Activated T-cell treated with anti-CD3 and anti-CD28 coated beads for 48 hours (primary cell): ENCODE measurements around the gene GNL1.
"Not testable (repeated sequence)": the region's sequence is repeated elsewhere in the genome, so short reads cannot be mapped to it uniquely, and the experiment has no call there.

ENCODE experiments used
- DNase-seq: peaks from one replicate; pipeline ENCODE4 v3.0.0-alpha.2; 2020; ENCODE audit warnings: low read depth

The GNL1 gene

DNA sequence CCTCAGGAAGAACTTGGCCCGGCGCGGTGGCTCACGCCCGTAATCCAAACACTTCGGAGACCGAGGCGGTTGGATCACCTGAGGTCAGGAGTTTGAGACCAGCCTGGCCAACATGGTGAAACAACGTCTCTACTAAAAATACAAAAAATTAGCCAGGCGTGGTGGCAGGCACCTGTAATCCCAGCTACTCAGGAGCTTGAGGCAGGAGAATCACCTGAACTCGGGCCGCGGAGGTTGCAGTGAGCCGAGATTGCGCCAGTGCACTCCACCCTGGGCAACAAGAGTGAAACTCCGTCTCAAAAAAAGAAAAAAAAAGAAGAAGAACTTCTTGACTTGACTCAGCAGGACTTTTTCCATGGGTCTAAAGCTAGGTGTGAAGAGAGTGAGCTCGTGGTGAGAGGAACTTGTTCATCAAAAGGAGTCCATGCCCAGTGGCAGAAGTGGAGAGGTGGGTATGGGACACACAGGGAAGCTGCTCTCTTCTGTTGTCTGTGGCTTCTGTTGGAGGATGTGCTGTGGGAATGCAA lies 26.9 kb downstream of the GNL1 start:
- DNase-seq: peak; percentile 56

DNA sequence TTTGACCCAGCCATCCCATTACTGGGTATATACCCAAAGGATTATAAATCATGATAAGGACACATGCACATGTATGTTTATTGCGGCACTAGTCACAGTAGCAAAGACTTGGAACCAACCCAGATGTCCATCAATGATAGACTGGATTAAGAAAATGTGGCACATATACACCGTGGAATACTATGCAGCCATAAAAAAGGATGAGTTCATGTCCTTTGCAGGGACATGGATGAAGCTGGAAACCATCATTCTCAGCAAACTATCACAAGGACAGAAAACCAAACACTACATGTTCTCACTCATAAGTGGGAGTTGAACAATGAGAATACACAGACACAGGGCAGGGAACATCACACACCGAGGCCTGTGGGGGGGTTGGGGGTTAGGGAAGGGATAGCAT lies 29.8 kb downstream of the GNL1 start:
- not testable (repeated sequence) for DNase-seq

DNA sequence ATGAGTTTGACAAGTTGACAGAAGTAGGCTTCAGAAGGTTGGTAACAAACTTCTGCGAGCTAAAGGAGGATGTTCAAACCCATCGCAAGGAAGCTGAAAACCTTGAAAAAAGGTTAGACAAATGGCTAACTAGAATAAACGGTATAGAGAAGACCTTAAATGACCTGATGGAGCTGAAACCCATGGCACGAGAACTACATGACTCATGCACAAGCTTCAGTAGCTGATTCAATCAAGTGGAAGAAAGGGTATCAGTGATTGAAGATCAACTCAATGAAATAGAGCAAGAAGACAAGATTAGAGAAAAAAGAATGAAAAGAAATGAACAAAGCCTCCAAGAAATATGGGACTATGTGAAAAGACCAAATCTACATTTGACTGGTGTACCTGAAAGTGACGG lies 34.3 kb downstream of the GNL1 start:
- DNase-seq: not testable (repeated sequence)

DNA sequence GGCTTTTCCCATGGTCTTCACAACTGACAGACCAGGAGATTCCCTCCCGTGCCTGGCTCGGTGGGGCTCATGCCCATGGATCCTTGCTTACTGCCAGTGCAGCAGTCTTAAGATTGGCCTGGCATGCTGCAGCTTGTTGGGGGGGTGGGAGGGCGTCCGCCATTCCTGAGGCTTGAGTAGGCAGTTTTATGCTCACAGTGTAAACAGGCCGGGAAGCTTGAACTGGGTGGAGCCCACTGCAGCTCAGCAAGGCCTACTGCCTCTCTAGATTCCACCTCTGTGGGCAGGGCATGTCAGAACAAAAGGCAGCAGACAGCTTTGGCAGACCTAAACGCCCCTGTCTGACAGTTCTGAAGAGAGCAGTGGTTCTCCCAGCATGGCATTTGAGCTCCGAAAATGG lies 35.2 kb downstream of the GNL1 start:
- DNase-seq: not testable (repeated sequence)

DNA sequence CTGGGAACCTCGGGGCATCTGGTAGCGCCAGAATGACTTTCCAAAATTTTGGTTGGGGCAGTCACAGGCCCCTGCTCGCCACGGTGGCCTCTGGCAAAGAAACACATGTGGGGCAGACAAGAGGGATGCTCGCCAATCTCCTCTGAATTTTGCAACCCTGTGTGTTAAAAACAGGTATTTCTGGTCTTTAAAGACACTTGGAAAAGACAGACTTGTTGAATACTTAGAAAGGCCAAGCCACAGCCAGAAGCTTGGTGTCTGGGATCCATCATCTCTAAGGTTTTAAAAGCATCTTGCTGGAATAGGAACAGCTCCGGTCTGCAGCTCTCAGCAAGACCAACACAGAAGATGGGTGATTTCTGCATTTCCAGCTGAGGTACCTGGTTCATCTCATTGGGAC lies 35.8 kb downstream of the GNL1 start:
- DNase-seq: no peak

DNA sequence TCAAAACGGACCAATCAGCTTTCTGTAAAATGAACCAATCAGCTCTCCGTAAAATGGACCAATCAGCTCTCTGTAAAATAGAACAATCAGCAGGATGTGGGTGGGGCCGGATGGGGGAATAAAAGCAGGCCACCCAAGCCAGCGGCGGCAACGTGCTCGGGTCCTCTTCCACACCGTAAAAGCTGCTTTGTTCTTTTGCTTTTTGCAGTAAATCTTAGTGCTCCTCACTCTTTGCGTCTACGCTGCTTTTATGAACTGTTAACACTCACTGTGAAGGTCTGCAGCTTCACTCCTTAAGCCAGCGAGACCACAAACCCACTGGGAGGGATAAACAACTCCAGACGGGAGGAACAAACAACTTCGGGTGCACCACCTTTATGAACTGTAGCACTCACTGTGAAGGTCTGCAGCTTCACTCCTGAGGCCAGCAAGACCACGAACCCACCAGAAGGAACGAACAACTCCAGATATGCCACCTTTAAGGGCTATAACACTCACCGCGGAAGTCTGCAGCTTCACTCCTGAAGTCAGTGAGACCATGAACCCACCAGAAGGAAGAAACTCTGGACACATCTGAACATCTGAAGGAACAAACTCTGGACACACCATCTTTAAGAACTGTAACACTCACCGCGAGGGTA lies 37.7 kb downstream of the GNL1 start:
- DNase-seq: not testable (repeated sequence)

DNA sequence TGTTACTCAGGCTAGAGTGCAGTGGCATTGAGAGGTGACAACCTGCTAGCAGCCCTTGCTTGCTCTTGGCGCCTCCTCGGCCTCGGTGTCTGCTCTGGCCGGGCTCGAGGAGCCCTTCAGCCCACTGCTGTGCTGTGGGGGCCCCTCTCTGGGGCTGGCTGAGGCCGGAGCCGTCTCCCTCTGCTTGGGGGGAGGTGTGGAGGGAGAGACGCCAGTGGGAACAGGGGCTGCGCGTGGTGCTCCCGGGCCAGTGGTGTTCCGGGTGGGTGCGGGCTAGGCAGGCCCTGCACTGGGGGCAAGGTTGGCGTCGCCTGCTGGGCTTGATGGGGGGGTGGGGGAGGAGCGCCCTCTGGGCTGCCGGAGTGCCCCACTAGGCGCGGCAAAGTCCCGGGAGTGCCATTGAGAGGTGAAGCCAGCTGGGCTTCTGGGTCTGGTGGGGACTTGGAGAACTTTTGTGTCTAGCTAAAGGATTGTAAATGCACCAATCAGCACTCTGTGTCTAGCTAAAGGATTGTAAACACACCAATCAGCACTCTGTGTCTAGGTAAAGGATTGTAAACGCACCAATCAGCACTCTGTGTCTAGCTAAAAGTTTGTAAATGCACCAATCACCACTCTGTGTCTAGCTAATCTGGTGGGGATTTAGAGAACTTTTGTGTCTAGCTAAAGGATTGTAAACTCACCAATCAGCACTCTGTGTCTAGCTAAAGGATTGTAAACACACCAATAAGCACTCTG lies 38.4 kb downstream of the GNL1 start:
- not testable (repeated sequence) for DNase-seq

DNA sequence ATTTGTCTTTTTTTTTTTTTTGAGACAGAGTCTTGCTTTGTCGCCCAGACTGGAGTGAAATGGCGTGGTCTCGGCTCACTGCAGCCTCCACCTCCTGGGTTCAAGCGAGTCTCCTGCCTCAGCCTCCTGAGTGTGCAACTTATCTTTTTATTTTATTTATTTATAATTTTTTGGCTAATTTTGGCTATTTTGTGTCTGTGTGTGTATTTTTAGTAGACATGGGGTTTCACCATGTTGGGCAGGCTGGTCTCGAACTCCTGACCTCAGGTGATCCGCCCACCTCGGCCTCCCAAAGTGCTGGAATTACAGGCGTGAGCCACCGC lies 39.6 kb downstream of the GNL1 start:
- DNase-seq: not testable (repeated sequence)

DNA sequence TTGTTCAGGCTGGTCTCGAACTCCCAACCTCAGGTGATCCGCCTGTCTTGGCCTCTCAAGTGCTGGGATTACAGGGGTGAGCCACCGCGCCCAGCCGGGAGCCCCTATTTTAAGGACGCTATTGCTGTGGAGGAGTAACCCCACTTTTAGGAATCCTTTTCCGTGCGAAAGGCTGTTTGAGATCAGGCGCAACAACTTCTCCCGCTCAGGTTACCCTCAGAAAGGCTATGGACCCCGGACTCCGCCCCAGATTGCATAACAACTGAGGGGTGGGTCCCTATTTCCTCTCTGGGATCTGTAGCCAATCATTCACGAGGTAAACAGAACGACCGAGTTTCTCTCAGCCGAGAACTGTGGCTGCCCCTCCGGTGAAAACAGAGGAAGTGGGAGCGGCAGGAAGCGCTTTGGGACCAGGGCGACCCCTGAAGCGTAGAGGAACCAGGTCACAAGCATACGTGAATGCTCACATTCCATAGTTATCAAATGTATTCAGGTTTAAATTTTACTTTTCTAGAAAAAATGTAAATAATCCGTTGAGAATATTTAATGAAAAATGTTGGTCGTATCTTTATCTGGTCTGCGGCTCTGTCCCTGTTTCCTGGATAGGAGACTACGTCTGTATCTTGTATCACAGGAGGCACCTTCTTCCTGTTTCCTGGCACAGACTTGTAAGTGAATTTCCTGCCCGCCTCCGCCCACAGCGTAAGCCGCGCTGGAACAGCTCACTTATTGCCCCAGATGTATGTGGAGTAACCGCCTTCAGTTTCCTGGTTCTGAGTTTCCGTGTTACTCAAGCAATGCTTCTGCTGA lies 40.1 kb downstream of the GNL1 start:
- peak; percentile 84 for DNase-seq

DNA sequence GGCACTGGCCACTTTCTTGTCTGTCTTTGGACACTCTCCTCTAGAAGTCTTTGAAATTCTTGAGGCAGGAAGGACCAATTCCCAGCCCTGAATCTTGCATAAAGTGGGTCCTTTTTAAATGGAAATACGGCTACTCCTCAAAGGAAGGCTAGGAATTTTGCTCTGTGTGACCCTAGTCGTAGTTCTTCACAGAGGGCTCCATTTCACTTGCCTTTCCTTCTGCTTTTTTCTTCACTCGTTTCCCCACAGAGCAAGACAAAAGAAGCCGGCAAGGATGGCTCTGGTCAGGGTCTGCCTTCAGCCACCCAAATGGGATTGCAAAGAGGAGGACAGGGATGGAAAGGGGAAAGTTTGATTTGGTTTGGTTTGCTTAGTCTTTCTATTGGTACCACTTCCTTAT lies 41.2 kb downstream of the GNL1 start:
- no peak for DNase-seq

DNA sequence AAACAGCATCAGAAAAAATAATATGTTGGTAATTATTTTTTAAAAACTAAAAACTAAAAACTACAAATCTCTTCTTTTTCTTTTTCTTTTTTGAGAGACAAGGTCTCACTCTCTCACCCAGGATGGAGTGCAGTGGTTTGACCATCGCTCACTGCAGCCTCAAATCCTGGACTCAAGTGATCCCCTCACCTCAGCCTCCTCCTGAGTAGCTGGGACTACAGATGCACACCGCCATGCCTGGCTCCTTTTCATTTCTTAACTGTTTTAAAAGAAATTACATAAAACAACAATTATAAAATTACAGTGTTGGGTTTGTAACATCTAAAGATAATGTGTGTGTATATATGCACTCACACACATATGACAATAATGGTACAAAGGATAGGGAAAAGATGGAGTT lies 42.8 kb downstream of the GNL1 start:
- no peak for DNase-seq

DNA sequence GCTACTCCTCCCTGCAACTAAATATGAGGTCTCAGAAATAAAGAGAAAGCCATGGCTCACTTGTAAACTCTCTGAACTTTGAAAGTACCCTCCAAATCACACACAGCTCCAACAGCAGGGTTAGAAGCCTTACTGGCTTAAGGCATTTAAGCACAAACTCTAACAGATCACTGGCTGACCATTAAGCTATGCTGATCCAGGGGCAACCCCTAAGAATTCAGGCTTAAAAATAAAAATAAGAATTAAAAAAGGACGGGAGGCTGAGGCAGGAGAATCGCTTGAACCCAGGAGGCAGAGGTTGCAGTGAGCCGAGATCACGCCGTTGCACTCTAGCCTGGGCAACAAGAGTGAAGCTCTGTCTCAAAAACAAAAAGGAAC lies 45.1 kb downstream of the GNL1 start:
- DNase-seq: no peak

DNA sequence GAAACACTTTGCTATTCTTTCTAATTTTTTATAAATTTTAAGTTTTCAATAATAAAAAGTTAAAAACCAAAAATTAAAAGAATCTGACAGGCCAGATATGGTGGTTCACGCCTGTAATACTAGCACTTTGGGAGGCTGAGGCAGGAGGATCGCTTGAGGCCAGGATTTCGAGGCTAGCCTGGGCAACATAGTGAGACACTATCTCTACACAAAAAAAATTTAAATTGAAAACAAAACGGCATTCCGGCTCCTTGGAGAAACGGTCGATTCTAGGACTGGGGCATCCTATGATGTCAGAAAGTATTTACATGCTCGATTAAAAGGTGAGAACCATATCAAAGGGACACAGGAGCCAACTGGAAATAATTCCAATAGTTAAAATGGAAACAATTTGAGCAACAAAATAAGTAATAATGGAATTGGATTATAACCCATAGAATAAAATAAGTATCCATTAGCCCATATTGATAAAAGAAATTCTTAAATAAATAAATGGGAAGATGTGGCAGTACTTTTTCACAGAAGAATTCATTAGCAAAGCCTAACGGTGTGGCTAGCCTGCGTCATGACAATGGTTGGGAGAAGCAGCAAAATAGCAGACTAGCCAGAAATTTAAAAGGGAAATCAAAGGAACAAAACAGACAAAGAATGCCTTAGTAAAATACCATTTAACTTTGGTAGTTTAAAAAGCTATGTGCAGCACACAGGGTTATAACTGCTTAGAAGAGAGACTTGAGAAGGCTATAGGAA lies 45.7 kb downstream of the GNL1 start:
- DNase-seq: no peak

DNA sequence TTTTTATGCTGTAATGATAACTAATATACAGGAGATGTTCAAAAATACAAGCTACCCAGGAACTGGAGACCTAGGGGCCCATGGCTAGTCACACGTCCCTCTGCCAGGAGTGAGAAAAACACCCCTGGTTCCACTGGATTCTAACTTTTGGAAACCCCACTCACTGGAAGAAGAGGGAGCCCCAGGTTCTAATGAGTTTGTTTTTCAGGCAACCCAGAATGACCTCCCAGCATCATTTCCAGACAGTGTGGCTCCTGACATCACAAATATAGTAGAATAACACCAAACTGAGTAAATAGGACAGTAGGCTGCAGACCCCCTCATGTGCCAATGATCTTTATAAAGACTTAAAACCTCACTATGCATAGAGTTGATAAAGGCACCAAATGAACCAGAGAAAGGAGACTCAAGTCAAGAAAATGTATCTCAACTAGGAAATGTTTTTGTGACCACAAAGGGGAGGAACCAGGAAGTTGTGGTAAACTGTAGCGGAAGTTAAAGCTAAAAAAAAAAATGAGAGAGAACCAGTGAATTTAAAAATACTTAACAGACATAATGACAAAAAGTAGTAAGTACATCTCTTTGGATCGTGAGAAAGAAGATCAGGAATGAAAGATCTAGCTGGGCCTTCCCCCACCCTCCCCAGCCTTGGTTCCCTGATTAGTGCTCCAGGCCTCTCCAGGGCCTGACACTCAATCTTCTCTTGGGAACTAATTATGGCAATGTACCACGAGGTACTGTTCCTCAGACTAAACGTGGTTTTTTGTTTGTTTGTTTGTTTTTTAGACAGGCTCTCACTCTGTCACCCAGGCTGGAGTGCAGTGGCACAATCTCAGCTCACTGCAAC lies 47.2 kb downstream of the GNL1 start:
- DNase-seq: no peak

DNA sequence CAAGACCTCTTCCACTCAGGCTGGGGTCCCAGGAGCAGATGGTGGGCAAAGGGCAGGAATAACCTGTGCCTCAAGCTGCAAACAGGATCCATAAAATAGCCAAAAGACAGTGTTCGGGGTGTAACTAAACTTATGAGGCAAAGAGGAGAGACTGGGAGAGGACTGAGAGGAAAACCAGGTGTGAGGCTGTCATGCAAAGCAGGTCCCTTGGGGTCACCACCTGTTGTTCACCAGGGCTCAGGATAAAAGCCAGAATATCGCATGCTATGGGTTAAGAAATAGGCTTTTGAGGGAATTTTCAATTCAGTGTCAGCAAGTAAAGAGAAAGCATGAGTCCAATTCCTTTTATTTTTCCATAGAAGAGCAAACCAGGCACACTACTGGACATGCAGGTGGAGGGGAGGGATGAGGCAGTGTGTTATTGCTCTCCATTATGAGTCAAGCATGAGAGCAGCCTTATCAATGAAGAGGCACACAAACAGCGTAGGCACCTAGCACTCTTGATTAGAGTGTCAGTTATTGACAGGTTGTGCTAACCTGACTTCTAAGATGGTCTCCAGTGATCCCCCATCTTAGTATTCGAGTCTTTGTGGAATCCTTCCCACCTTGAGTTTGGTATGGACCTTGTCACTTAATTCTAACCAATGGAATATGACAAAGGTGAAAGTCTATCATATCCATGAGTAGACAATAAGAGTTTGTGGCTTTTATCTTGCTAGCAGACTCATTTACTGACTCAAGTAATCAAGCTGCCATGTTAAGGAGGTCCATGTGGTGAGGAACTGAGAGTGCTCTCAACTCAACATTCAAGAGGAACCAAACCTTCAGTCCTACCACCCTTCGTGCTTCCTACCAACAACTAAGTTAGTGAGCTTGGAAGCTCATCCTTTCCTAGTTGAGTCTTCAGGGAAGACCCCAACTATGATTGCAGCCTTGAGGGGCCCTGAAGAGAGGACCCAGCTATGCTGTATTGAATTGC lies 48.2 kb downstream of the GNL1 start:
- no peak for DNase-seq

DNA sequence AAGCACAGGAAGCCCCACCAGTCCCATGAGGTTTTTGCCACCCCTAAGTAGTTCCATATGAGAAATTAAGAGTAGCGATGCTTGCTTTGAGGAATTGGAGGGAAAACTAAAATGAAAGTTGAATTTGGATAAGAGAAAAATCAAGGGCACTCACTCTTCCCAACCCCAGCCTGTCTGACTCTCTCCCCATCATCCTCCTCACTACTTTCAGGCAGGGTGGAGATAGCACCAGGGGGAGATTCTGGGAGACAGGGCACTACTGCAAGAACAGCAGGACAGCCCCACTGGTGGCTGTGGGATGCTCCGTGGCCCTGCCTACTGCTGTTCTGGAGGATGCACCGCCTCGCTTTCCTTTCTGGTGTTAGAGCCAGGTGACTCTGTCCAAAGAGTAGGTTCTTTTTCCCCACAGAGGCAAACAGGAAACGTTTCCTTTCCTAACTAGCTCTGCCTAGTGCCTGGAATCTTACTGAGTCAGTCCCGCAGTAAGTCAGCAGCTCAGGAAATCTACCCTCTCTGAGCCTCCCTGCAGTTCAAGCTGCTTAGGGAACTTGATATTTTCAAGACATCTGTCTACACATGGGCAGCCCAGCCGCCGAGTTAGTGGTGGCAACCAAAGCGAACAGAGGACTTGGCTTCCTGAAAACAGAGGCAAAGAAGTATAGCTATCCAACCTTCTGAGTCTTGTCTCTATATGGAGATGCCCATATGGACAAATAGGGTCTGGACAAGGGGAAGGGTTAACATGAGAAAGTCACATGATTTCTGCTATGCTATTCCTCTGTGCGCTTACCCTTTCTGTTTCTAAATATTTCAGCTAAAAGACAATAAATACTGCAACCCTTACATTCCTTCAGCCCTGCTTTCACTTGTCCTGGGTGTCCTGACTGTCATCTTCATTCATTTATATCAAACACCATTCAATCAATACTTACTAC lies 55.6 kb downstream of the GNL1 start:
- DNase-seq: no peak

DNA sequence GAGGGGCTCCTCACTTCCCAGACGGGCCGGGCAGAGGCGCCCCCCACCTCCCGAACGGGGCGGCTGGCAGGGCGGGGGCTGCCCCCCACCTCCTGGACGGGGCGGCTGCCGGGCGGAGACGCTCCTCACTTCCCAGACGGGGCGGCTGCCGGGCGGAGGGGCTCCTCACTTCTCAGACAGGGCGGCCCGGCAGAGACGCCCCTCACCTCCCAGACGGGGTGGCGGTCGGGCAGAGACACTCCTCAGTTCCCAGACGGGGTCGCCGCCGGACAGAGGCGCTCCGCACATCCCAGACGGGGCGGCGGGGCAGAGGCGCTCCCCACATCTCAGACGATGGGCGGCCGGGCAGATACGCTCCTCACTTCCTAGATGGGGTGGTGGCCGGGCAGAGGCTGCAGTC lies 57.6 kb downstream of the GNL1 start:
- not testable (repeated sequence) for DNase-seq

DNA sequence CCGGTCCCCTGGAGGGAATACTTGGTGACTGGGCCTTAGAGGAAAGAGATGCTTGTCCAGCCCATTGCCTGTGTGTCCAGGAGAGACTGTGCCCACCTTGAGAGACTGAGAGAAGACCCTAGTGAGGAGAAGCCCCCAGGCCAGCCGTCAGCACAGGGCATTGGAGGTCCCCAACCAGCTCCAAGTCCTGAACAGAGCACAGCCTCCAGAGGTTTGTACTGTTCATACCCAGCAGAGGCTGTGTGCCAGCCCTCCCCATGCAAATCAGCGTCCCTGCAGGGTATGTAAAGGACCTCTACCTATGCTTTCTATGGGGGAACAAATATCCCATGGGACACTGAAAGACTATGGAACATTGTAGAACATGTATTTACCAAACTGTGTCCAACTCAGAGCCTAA lies 58.6 kb downstream of the GNL1 start:
- DNase-seq: no peak

DNA sequence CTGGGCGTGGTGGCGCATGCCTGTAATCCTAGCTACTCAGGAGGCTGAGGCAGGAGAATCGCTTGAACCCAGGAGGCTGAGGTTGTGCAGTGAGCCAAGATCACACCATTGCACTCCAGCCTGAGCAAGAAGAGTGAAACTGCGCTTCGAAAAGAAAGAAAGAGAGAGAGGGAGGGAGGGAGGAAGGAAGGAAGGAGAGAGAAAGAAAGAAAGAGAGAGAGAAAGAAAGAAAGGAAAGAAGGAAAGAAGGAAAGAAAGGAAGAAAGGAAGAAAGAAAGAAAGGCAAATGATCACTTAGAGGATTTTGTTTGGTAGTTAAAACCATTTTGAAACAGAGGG lies 59.1 kb downstream of the GNL1 start:
- not testable (repeated sequence) for DNase-seq
